ENCODE data around the gene CCL17.

The CCL17 gene

DNA sequence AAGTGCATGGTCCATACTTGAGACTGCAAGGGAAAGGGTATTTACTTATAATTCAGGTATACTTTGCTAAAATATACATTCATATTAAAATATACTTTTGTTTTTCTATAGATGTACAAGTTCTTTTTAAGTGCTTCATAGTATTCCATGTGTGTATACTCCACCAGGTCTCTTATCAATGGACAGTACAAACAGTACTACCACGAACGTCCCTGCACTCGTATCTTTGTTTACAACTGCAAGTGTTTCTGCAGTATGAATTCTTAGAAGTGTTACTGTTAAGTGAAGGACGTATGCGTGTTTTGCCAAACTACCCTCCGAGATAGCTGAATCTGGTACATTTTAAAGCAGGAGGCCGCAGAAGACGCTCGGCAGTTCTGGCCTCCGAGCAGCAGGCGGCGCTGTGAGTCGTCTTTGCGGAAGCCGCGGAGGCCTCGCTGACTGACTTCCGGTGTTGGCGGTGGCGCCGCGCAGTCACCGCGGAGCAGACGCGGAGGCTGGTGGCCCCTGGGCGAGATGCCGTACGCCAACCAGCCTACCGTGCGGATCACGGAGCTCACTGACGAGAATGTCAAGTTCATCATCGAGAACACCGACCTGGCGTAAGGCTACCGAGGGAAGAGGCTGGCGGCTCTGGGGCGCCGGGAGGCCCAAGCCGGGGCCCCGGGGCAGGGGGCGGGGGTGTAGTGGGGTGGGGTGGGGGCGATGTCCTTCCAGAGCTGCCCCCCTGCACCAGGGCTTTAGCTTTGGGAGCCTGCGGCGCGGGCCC is 57.8 kb downstream of the CCL17 start, which contains the start of gene POLR2C (continued):
- TF ChIP-seq OSR2 (tag by site-specific recombination; IDR thresholded peaks at IDR 0.05), result no peak
- TF ChIP-seq BCL11A (tag by site-specific recombination; IDR thresholded peaks at IDR 0.05; ENCODE audit: low read depth), result no peak
- TF ChIP-seq ZBTB20 (tag by site-specific recombination; IDR thresholded peaks at IDR 0.05), result peak; percentile 57; the same call in 1 of the 2 replicates
- peak; percentile 28; the same call in 1 of the 2 replicates for TF ChIP-seq KLF1 (tag by site-specific recombination; IDR thresholded peaks at IDR 0.05)
- TF ChIP-seq BCL11B (tag by site-specific recombination; IDR thresholded peaks at IDR 0.05; ENCODE audit: low read depth), result no peak
- TF ChIP-seq, protein P1, sequence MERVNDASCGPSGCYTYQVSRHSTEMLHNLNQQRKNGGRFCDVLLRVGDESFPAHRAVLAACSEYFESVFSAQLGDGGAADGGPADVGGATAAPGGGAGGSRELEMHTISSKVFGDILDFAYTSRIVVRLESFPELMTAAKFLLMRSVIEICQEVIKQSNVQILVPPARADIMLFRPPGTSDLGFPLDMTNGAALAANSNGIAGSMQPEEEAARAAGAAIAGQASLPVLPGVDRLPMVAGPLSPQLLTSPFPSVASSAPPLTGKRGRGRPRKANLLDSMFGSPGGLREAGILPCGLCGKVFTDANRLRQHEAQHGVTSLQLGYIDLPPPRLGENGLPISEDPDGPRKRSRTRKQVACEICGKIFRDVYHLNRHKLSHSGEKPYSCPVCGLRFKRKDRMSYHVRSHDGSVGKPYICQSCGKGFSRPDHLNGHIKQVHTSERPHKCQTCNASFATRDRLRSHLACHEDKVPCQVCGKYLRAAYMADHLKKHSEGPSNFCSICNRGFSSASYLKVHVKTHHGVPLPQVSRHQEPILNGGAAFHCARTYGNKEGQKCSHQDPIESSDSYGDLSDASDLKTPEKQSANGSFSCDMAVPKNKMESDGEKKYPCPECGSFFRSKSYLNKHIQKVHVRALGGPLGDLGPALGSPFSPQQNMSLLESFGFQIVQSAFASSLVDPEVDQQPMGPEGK (tag by site-specific recombination; IDR thresholded peaks at IDR 0.05), result peak; percentile 39
- TF ChIP-seq ZNF560 (tag by site-specific recombination; IDR thresholded peaks at IDR 0.05; ENCODE audit: borderline replicate concordance), result no peak
- TF ChIP-seq, protein P2, sequence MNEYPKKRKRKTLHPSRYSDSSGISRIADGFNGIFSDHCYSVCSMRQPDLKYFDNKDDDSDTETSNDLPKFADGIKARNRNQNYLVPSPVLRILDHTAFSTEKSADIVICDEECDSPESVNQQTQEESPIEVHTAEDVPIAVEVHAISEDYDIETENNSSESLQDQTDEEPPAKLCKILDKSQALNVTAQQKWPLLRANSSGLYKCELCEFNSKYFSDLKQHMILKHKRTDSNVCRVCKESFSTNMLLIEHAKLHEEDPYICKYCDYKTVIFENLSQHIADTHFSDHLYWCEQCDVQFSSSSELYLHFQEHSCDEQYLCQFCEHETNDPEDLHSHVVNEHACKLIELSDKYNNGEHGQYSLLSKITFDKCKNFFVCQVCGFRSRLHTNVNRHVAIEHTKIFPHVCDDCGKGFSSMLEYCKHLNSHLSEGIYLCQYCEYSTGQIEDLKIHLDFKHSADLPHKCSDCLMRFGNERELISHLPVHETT (tag by site-specific recombination; IDR thresholded peaks at IDR 0.05), result no peak
- no peak for TF ChIP-seq ZNF626 (tag by site-specific recombination; IDR thresholded peaks at IDR 0.05)
- TF ChIP-seq, protein P3, sequence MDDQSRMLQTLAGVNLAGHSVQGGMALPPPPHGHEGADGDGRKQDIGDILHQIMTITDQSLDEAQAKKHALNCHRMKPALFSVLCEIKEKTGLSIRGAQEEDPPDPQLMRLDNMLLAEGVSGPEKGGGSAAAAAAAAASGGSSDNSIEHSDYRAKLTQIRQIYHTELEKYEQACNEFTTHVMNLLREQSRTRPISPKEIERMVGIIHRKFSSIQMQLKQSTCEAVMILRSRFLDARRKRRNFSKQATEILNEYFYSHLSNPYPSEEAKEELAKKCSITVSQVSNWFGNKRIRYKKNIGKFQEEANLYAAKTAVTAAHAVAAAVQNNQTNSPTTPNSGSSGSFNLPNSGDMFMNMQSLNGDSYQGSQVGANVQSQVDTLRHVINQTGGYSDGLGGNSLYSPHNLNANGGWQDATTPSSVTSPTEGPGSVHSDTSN (CRISPR knock-in tag; IDR thresholded peaks at IDR 0.05), result peak; percentile 67; the same call in 1 of the 2 replicates
- no peak for TF ChIP-seq ZNF362 (tag by site-specific recombination; IDR thresholded peaks at IDR 0.05)

DNA sequence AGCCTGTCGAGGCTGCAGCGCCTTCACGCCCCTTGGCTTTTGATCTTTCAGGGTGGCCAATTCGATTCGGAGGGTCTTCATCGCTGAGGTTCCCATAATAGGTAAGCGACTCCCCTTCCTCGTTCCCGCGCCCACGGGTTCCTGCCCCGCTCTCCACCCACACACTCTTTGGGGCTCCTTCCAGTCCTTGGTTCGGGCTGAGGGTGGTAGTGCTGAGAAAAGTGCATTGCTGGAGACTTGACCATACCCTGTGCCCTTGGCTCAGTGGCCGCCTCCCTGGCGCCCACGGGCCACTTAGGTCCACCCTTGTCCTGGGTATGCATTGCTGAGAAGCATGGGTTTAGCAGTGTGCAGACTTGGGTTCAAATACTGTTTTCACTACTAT is 58.4 kb downstream of the CCL17 start:
- Histone ChIP-seq H3K36me3 (ENCODE audit: control insufficient read depth in 2 of 2, insufficient read depth in 1 of 2, low read length in 2 of 2) (peaks cover 28 to 87% of the 10 kb centered on the region in 2 experiments), H3K9me3 (ENCODE audit: control insufficient read depth, insufficient read depth, low read depth, low read length) (no peaks in the 10 kb centered on the region), H3K27ac (ENCODE audit: extremely low read depth, low read depth, low read length) (peak overlapping the region; percentile 45), H3K4me1 (ENCODE audit: control insufficient read depth, insufficient read depth, low read length) (no peaks in the 10 kb centered on the region; the same call in 1 of the 2 replicates), H3K4me3 (ENCODE audit: low read depth, low read length) (peak overlapping the region; percentile 83)
- TF ChIP-seq ZBTB17 (tag by site-specific recombination; IDR thresholded peaks at IDR 0.05), result peak; percentile 64
- TF ChIP-seq ZXDB (tag by site-specific recombination; IDR thresholded peaks at IDR 0.05), result no peak
- peak; percentile 81 for TF ChIP-seq ZFHX2 (tag by site-specific recombination; conservative IDR thresholded peaks at IDR 0.05)
- TF ChIP-seq PRDM10 (tag by site-specific recombination; IDR thresholded peaks at IDR 0.05), result no peak
- no peak for TF ChIP-seq PRDM1 (tag by site-specific recombination; IDR thresholded peaks at IDR 0.05)
- TF ChIP-seq EGR2 (tag by site-specific recombination; IDR thresholded peaks at IDR 0.05; ENCODE audit: low read depth), result peak; percentile 65
- ChIA-PET CTCF (interaction anchor here (0.7 to 2.9 kb wide), 16 partner anchors 11 to 1134 kb away, joined by 3 to 24 read pairs (median 4); partner anchors contain the start of genes COQ9 and DOK4), POLR2A (interaction anchor here (0.9 to 3.7 kb wide), 12 partner anchors 10 to 277 kb away, joined by 3 to 40 read pairs (median 6); partner anchors contain the start of genes CIAPIN1, COQ9, PSME3IP1 and RSPRY1)
